Ovary (tissue), 9 donors: ENCODE measurements around the gene POU1F1. TPM values are rescaled to one million over a fixed set of nuclear protein-coding genes. Genes with fewer than 3 reads are reported as not detected.

Source experiments
- DNase-seq, 5 donors: peaks; one replicate each; pipeline ENCODE4 v3.0.0-alpha.2; 2019 to 2020
- H3K27ac ChIP-seq, 2 donors: fragments of 200-600 bp; one replicate each; pipeline versions ENCODE4 v1.5.1 to v1.8.0; 2019 to 2022
- H3K27me3 ChIP-seq: fragments of 200-600 bp; one replicate; pipeline ENCODE4 v1.8.0; 2022
- H3K36me3 ChIP-seq: fragments of 200-600 bp; sonication (generic); one replicate; pipeline ENCODE4 v1.5.1; 2019
- H3K4me1 ChIP-seq: one replicate; pipeline ENCODE4 v1.8.1; 2013; ENCODE audit warnings: mild to moderate bottlenecking, moderate library complexity; ENCODE audit not compliant: insufficient read depth
- H3K4me3 ChIP-seq: fragments of 200-600 bp; sonication (generic); one replicate; pipeline ENCODE4 v1.5.1; 2017
- H3K9me3 ChIP-seq, 2 donors: fragments of 200-600 bp in 1 of 2; sonication (generic) in 1 of 2; one replicate each; pipeline versions ENCODE4 v1.5.1 to v1.8.1; 2013 to 2019; ENCODE audit warnings: mild to moderate bottlenecking in 1 of 2, moderate library complexity in 1 of 2
- CTCF ChIP-seq, 3 donors: fragments of 450-650 bp in 2 of 3; fragments of 200-600 bp in 1 of 3; IDR thresholded peaks; one replicate each; pipeline versions ENCODE4 v1.5.1 to v1.8.0; 2016 to 2022; ENCODE audit warnings: antibody characterized with exemption in 3 of 3, mild to moderate bottlenecking in 1 of 3
- EP300 ChIP-seq: sonication (generic); formaldehyde crosslinking; IDR thresholded peaks from one replicate; pipeline ENCODE4 v1.6.1; 2017; ENCODE audit warnings: antibody characterized with exemption
- POLR2A ChIP-seq: fragments of 450-650 bp; IDR thresholded peaks from one replicate; pipeline ENCODE4 v1.6.1; 2017; ENCODE audit warnings: antibody characterized with exemption, mild to moderate bottlenecking, moderate library complexity
- WGBS, 3 donors: extraction: QIAGEN DNeasy Blood & Tissue Kit in 1 of 3; methylation state at CpG; one replicate each; pipeline versions ENCODE4 v1.1.5 to v1.1.7; 2013 to 2017; 5-methylcytosine and 5-hydroxymethylcytosine counted together
- intact Hi-C, 4 donors: fragments of 100-400 bp; cut with DNase I; formaldehyde crosslinking; loops; one replicate each; pipeline versions ENCODE4 v1.11.0 to v1.15.1; 2022 to 2023
- polyA plus RNA-seq, 2 donors: library from polyadenylated mRNA; stranded (reverse); fragments of 200-250 nt in 1 of 2; fragments of 350-450 nt in 1 of 2; fragmentation: Illumina TruSeq in 1 of 2; extraction: RNeasy Lipid Tissue Mini Kit (QIAGEN cat#74804) in 1 of 2; gene quantifications; one replicate each; pipeline ENCODE4 v1.2.3, GENCODE V29; 2013 to 2014
- total RNA-seq, 7 donors: library from RNA; depleted of rRNA in 2 of 7; stranded (reverse); fragments of >200 nt in 2 of 7; fragmentation: NEBNext Ultra II Directional in 3 of 7; extraction: Animal tissue kit (Norgen Biotek cat#: 25700) in 3 of 7; gene quantifications; one replicate each; pipeline versions ENCODE4 v1.1.0 to v1.2.4, GENCODE V29; 2016 to 2023
- donor health status: DM: no; HTN: no; CAD: no; lungs with moderate emphysema.
- donor health status: DM: no; HTN: no; CAD: no.
- donor health status: Bipolar disorder and iron deficiency.
- donor health status: DM: yes; HTN: yes; CAD: no.
- donor health status: DM: no; HTN: no; CAD: no.
- donor health status: DM: yes; HTN: yes; CAD: no.

POU1F1 gene
- total and polyA plus RNA-seq, 9 donors, result not detected

GRCh38 chr3:87267953-87268645, 8.3 kb downstream of the POU1F1 start:
- Histone ChIP-seq H3K36me3 (no peaks in the 10 kb centered on the region), H3K27me3 (no peaks in the 10 kb centered on the region), H3K27ac (no peak overlapping the region), H3K4me1 (no peaks in the 10 kb centered on the region), H3K4me3 (no peak overlapping the region), H3K9me3 (no peaks in the 10 kb centered on the region)
- no peak for TF ChIP-seq EP300
- TF ChIP-seq CTCF (IDR thresholded peaks at IDR 0.05), result no peak
- TF ChIP-seq POLR2A, result no peak
- intact Hi-C loops, result no loop called here
- no peak for DNase-seq
- WGBS, 3 donors, result 59 to 67% (median 59%) methylated on average over 8 of the region's 8 CpGs

- Histone ChIP-seq H3K36me3 (no peaks in the 10 kb centered on the region), H3K4me1 (peaks cover 1% of the 10 kb centered on the region), H3K27ac (no peak overlapping the region), H3K4me3 (no peak overlapping the region), H3K9me3 (no peaks in the 10 kb centered on the region), H3K27me3 (no peaks in the 10 kb centered on the region)
- 43 to 54% (median 44%) methylated on average over 2 of the region's 2 CpGs for WGBS, 3 donors
- intact Hi-C loops, result no loop called here
- DNase-seq, result no peak
- TF ChIP-seq EP300 (no peak), CTCF (IDR thresholded peaks at IDR 0.05) (no peak), POLR2A (no peak)
These were observed 14.5 kb downstream of the POU1F1 start for GRCh38 chr3:87261925-87262324.

GRCh38 chr3:87260270-87260669, 16.1 kb downstream of the POU1F1 start:
- WGBS, 3 donors, result 28 to 32% (median 32%) methylated on average over 4 of the region's 4 CpGs
- peaks cover 1% of the 10 kb centered on the region for H3K4me1 ChIP-seq
- TF ChIP-seq POLR2A, result no peak
- peak; percentile 17 to 50 (median 25) for TF ChIP-seq CTCF (IDR thresholded peaks at IDR 0.05)
- DNase-seq, result peak in 3 of 5 donors; percentile 24 to 55 (median 29)
- intact Hi-C loops, result no loop called here
- H3K4me3 ChIP-seq, result no peak overlapping the region
- H3K9me3 ChIP-seq, result no peaks in the 10 kb centered on the region
- H3K27ac ChIP-seq, result no peak overlapping the region
- H3K36me3 ChIP-seq, result no peaks in the 10 kb centered on the region
- H3K27me3 ChIP-seq, result no peaks in the 10 kb centered on the region

- TF ChIP-seq CTCF (IDR thresholded peaks at IDR 0.05) (no peak), POLR2A (no peak), EP300 (no peak)
- intact Hi-C loops, result no loop called here
- Histone ChIP-seq H3K9me3 (no peaks in the 10 kb centered on the region), H3K36me3 (no peaks in the 10 kb centered on the region), H3K4me1 (no peaks in the 10 kb centered on the region), H3K4me3 (no peak overlapping the region), H3K27me3 (no peaks in the 10 kb centered on the region), H3K27ac (no peak overlapping the region)
- 92 to 95% (median 95%) methylated on average over 1 of the region's 1 CpG for WGBS, 3 donors
- no peak for DNase-seq
These were observed 26.4 kb downstream of the POU1F1 start for GRCh38 chr3:87250009-87250408.
